Activated T-cell treated with anti-CD3 and anti-CD28 coated beads, Interleukin-2, amount 50 U/mL, for 1 hour (primary cell): ENCODE data around the gene THSD4.

Experiments
- DNase-seq: peaks from one replicate; pipeline ENCODE4 v3.0.0-alpha.2; 2020

Gene THSD4

DNA sequence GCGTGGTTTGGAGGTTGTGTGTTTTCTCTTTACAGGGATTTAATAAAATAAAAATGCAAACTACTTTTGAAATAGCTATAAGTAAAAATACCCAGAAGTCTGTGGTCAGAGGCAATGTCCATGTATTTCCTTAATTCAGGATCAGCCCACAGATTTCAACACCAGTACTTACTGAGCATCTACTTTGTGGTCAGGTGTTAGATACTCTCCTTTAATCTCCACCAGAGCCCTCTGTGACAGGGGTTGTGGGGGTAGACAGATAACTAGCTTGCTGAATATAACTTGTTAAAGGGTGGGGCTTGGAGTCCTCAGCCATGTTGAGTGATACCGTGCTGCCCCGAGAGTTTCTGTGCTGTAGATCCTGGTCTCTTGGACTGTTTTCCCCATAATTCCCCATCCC lies 451.0 kb downstream of the THSD4 start:
- DNase-seq: no peak

GRCh38 chr15:71567173-71567572 lies 451.9 kb downstream of the THSD4 start:
- DNase-seq: no peak

DNA sequence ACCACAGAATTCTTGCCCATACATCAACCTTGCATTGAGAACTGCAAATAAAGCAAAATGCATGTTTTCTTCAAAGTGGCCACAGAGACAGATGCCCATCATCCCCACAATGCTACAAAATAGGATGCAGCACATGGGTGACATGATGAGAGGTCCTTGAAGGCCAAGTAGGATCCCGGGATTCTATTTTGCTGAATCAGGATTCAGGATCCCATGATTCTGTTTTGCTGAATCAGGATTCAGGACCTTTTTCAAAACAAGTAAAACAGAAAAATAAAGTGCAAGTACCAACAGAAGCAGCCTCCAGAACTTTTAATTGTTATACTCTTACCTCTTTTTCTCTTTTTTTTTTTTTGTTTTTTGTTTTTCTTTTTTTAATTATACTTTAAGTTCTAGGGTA lies 453.0 kb downstream of the THSD4 start:
- no peak for DNase-seq

DNA sequence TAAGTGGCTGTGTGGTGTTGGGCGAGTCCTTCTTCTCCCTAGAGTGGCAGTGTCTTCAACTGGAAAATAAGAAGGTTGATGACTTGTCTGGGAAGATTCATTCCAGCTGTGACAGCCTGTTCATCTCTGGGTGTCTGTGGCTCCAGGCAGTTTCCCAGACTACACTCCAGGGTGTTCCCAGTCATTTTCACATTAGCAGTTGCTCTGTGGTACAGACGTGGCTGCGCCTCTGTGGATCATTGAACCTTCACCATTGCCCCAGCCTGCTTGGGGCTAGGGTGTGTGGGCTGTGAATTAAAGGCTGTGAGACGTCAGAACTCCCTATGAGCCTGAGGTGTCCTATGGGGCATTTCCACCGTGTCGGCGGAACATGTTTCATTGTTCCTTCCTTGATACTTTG lies 455.5 kb downstream of the THSD4 start:
- DNase-seq: no peak

DNA sequence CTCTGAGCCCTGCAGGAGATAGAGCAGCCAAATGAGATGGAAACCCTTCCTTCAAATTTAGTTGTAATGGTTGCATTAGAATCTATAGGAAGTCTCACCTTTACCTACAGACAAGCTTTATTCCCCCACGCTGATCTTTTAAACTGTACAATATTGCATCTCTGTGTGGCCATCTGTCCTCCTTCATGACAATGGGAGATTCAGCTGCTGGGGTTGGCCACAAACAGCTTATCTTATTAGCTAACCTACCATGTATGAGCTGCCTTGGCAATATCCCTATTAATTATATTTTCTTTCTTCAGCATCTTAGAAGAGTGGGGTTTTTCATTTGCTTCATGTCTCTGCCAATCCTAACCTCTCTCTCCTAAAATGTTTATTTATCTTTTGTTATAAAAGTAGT lies 456.4 kb downstream of the THSD4 start:
- no peak for DNase-seq

DNA sequence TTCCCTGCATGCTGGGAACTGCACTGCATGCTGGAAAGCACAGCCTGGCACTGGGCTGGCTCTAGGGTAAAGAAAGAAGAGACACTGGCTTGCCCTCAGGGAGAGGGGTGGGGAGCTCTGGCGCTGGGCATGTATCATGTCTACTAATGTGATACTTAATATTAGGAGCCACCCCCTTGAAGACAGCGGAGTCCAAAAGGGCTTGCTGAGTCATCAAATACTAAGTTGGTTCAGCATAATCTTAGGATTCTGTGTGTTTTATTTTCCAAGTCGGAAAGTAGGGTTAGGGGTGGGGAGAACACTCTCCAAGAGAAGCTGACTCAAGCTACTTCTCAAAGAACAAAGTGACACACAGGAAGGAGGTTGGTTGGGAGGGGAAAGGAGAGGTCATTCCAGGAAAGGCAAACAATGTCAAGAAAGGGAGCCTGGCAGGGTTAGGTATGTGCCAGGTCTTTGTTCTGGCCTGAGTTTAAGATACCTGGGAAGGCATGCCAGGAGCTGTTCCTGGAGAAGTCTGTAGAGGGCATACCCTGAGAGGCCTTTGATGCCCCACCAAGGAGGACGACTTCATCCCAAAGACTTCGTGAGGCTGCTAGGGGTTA lies 457.3 kb downstream of the THSD4 start:
- no peak for DNase-seq

DNA sequence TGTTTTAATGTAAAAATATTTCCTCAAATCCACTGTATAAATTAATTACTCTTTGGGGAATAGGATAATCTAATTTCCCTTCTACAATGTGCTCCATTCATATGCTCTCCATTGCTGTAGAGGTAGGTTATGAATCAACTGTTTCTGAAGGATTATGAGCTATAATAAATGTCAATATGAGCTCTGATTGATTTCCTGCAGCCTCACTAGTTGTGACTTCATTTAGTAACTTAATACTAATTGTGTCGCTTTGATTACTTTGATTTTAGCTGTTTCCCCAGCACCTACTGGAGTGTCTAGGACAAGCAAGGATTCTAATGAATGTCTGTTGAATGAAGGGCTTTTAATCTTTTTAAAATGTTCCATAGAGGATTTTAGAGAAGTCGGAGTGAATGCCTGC lies 458.3 kb downstream of the THSD4 start:
- DNase-seq: no peak

DNA sequence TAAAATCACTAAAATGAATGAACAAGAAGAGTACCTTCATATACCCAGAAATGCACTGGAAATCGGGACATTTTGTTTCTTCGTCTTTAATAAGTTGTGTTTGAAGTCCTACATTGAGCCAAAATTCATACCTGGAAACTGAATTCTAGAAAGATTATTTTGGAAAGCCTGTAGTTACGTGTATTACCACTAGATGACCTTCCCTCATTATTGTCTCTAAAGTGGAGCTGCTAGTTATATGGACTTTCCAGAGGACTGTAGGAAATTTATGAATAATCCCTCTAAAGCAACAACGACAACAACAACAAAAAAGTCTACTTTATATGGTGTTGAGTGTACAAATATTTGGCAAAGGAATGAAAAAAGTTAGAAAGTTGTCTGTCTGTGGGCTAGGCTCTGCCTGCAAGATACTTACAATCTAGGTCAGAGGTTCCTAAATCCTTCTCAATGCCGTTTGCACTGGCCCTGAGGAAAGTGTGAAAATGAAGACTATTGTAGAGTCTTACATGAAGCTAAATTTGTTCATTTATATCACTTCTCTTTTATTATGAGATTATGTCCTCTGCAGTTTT lies 460.3 kb downstream of the THSD4 start:
- no peak for DNase-seq

GRCh38 chr15:71577071-71577470 lies 461.8 kb downstream of the THSD4 start:
- DNase-seq: no peak

- DNase-seq: no peak
Measured at GRCh38 chr15:71581398-71581930, 466.2 kb downstream of the THSD4 start.

DNA sequence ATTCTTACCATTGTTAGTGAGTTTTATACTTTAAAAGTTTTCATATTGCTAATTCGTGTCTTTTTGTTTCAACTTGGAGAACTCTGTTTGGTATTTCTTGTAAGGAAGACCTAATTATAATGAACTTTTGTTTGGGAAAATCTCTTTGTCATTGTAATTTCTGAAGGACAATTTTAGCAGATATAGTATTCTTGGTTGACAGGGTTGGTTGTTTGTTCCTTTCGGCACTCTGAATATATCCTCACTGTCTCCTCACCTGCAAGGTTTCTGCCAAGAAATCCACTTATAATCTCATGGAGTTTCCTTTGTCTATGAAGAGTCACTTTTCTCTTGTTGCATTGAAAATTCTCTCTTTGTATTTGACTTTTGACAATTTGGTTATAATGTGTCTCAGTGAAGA lies 469.9 kb downstream of the THSD4 start:
- DNase-seq: no peak

GRCh38 chr15:71586463-71586862 lies 471.2 kb downstream of the THSD4 start:
- no peak for DNase-seq

- DNase-seq: no peak
Measured at GRCh38 chr15:71588746-71589145, 473.5 kb downstream of the THSD4 start.

GRCh38 chr15:71591057-71591456 lies 475.8 kb downstream of the THSD4 start:
- no peak for DNase-seq

GRCh38 chr15:71592203-71592602 lies 476.9 kb downstream of the THSD4 start:
- DNase-seq: no peak

DNA sequence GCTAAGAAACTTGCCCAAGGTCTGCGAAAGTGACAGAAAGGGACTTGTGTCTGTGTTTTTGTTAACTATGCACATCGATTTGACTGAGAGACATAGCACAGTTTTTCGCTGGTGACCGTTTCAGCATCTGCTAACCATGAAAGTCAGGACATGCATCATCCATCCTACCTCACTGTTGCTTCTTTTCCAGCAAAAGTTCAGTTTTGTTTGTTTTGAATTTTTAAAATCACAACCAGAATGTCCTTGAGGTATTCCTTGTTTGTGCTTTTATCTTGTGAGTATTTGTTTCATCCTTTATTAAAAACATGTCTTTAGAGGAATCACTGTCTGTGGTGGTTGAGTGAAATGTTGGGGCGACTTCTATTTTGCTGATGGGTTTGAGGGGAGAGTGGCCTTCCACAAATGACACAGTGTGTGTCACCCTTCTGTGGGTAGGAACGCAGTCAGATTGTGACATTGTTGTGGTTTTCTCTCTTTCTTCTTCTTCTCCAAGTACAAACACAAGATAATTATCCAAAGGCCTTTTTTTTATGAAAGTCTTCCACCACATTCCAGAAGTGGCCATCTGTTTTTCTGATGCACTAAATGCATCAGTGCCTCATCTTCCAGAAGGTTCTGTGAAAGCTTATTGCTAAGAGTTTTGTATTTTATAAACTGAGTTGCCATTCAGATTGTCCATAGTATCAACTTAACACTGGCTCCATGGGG lies 480.7 kb downstream of the THSD4 start:
- DNase-seq: no peak

DNA sequence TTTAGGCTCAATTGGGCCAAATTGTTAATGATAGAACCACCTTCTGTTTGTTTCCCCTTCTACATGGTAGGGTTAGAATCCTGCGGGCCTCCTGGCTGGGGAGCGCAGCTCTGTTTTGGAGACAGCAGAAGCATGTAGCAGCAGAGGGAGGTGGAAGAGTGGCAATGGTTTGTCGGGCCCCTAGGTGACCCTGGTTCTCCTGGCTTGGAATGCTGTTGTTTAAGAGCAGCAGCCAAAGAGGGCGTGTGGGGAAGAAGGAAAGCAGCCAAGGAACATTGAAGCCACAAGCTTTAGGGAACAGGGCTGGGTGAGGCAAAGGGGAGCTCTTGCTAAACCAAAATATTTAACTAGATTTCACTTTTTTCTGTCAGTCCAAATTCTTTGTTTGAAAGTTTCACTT lies 481.4 kb downstream of the THSD4 start:
- DNase-seq: no peak

GRCh38 chr15:71597126-71597525 lies 481.9 kb downstream of the THSD4 start:
- DNase-seq: no peak

DNA sequence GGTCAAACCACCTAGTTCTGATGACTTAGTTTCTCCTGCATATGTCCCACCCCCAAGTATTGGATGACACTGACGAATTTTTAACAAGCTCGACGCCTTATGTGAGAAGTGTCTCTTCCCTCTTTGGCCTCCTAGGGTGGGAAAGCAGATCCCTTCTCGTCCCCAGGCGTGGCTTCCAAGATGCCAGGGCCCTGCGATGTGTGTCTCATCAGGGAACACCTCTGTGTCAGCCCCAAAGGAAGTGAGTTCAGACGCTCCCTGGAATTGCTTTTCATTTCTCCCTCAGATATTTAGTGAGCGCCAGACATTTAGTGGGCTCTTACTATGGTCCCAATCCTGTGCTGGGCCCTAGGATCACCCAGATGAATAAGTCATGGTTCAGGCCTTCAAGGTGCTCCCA lies 482.4 kb downstream of the THSD4 start:
- DNase-seq: no peak

DNA sequence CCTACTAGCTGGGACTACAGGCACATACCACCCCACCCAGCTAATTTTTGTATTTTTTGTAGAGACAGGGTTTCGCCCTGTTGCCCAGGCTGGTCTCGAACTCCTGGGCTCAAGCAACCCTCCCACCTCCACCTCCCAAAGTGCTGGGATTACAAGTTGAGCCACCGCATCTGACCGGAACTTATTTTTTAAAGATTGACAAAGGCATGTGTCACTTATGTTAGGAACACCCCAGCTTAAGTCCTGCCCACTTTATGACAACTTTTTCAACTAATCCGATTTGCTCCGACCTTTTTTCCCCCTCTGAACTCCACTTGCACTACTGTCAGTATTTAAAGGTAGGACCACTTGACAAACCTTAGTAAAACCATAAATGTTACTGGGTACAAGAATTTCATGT lies 483.5 kb downstream of the THSD4 start:
- no peak for DNase-seq

- DNase-seq: no peak
Measured at GRCh38 chr15:71599418-71600151, 484.3 kb downstream of the THSD4 start.

DNA sequence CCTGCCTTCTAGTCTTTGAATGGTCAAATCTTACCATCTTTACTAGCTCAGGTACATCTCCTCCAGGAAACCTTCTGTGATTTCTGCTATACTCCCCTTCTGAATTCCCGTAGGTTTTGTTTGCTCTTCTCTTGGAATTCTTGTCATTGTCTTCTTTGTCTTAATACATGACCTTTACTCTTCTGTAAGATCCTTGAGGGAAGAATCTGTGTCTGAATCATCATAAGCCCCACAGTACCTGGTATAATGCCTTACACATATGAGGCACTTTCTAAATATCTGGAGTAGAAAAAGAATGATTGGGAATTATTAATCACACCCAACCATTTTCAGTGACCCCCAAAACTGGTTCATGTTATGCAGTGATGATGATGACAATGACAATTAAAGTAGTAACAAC lies 485.0 kb downstream of the THSD4 start:
- no peak for DNase-seq

- DNase-seq: no peak
Measured at GRCh38 chr15:71601038-71601834, 486.0 kb downstream of the THSD4 start.
